Measurements from ENCODE around the gene FNBP1L. TPM values are rescaled to one million over a fixed set of nuclear protein-coding genes. Genes with fewer than 3 reads are reported as not detected.
"Not testable (repeated sequence)": the region's sequence is repeated elsewhere in the genome, so short reads cannot be mapped to it uniquely, and the experiment has no call there.

The FNBP1L gene
- total and polyA plus RNA-seq, 2 of the 8 experiments (the other 6 are each of a cell fraction or from before 2014, with no cell fraction given), result 48.9 to 95.9 TPM

- H4K20me1 ChIP-seq (replicated peaks in 1 of 2; ENCODE audit: control insufficient read depth in 1 of 2, insufficient read depth in 2 of 2, low read length in 2 of 2); POLR2A ChIA-PET (ENCODE audit: partially characterized antibody); H3K27ac ChIP-seq (ENCODE audit: low read depth, low read length); H3K4me1 ChIP-seq (replicated peaks in 1 of 4; ENCODE audit: control insufficient read depth in 3 of 4, insufficient read depth in 4 of 4, low read length in 3 of 4); H2BK120ac ChIP-seq (replicated peaks; ENCODE audit: low read depth, low read length); H3K14ac ChIP-seq (ENCODE audit: insufficient read length); H3K23me2 ChIP-seq (ENCODE audit: low read depth, low read length); H3K18ac ChIP-seq (ENCODE audit: extremely low read depth, low read length); H3K56ac ChIP-seq (replicated peaks; ENCODE audit: insufficient read length, low read depth, low read length); H3K9ac ChIP-seq (replicated peaks in 1 of 4; ENCODE audit: extremely low read depth in 1 of 4, low read depth in 3 of 4, low read length in 3 of 4); H2BK12ac ChIP-seq (ENCODE audit: low read depth, low read length); H2BK5ac ChIP-seq (ENCODE audit: low read depth, low read length); FAIRE-seq; H4K91ac ChIP-seq (replicated peaks; ENCODE audit: insufficient read length, low read length); H4K8ac ChIP-seq (ENCODE audit: extremely low read depth, insufficient read depth, low read length); H3K4me3 ChIP-seq (ENCODE audit: extremely low read depth in 1 of 4, insufficient read depth in 2 of 4, low read depth in 3 of 4, low read length in 4 of 4); CTCF ChIA-PET (ENCODE audit: partially characterized antibody); H4K5ac ChIP-seq (ENCODE audit: insufficient read length, low read depth, low read length); H3K23ac ChIP-seq (ENCODE audit: insufficient read length); H3K36me3 ChIP-seq (ENCODE audit: control insufficient read depth in 2 of 4, insufficient read depth in 4 of 4, low read length in 3 of 4); H3K79me1 ChIP-seq (ENCODE audit: low read depth, low read length); H3K4me2 ChIP-seq (ENCODE audit: insufficient read depth in 1 of 2, low read depth in 2 of 2, low read length in 2 of 2); H2AK5ac ChIP-seq (ENCODE audit: low read depth, low read length); H2BK20ac ChIP-seq (ENCODE audit: low read length); H3K4ac ChIP-seq (replicated peaks; ENCODE audit: insufficient read length, low read depth, low read length); H2BK15ac ChIP-seq (ENCODE audit: low read length); H3K27me3 ChIP-seq (replicated peaks in 1 of 4; ENCODE audit: control insufficient read depth in 3 of 4, extremely low read depth in 1 of 4, insufficient read depth in 3 of 4, low read length in 3 of 4); H2AFZ ChIP-seq (ENCODE audit: low read length); DNase-seq (ENCODE audit: low read depth in 1 of 2, low spot score in 2 of 2): not testable (repeated sequence)
- Histone ChIP-seq H3K9me3 (ENCODE audit: insufficient read depth in 2 of 2, low read depth in 1 of 2, low read length in 1 of 2) (peaks cover 8 to 11% of the 10 kb centered on the region in 2 experiments; a peak in 2 of 4 replicates), H3K79me2 (ENCODE audit: control insufficient read depth in 1 of 2, insufficient read depth in 2 of 2, low read length in 2 of 2) (peaks cover 34 to 98% of the 10 kb centered on the region in 2 experiments)
- peak in 1 of 2 experiments; percentile 47; a peak in 1 of 3 replicates for TF ChIP-seq EP300 (IDR thresholded peaks at IDR 0.05; ENCODE audit: borderline replicate concordance in 1 of 2, low read depth in 2 of 2, low read length in 2 of 2)
- WGBS, 2 experiments (ENCODE audit: extremely low coverage in 1 of 2, insufficient coverage in 1 of 2, insufficient read length in 1 of 2, insufficient replicate concordance in 2 of 2, low coverage in 1 of 2, low lambda C conversion rate in 2 of 2, missing lambda C conversion rate in 1 of 2), result 86% methylated on average over 8 of the region's 8 CpGs; no CpG with 5 or more reads in 1 of the 2 experiments
These were observed 31.3 kb downstream of the FNBP1L start for GRCh38 chr1:93479133-93479745.

All from H1 (cell line).